ENCODE measurements around the gene HES6.
"Not testable (repeated sequence)": the region's sequence is repeated elsewhere in the genome, so short reads cannot be mapped to it uniquely, and the experiment has no call there.

Gene HES6

GRCh38 chr2:238239863-238240756 lies at the start of gene HES6:
Gene HES6, minus strand, starts transcription at chr2:238240038. Its CDS starts 133 bp downstream, at chr2:238239905.
- peak; percentile 89 for DNase-seq (ENCODE audit: low spot score)

GRCh38 chr2:238289574-238289973 lies 49.7 kb upstream of the HES6 start:
- DNase-seq (ENCODE audit: low spot score) = no peak

GRCh38 chr2:238288650-238289573 lies 49.1 kb upstream of the HES6 start:
- DNase-seq (ENCODE audit: low spot score) = peak; percentile 99

GRCh38 chr2:238287737-238288649 lies 48.2 kb upstream of the HES6 start, which contains the start of gene PER2:
Gene PER2, minus strand, starts transcription at chr2:238288610. Its CDS starts 10,674 bp downstream, at chr2:238277936.
- no peak for DNase-seq (ENCODE audit: low spot score)

- no peak for DNase-seq (ENCODE audit: low spot score)
Observed at GRCh38 chr2:238286987-238287736, 47.3 kb upstream of the HES6 start.

GRCh38 chr2:238286551-238286950 lies 46.7 kb upstream of the HES6 start:
- DNase-seq (ENCODE audit: low spot score) = no peak

GRCh38 chr2:238286095-238286494 lies 46.3 kb upstream of the HES6 start:
- no peak for DNase-seq (ENCODE audit: low spot score)

GRCh38 chr2:238285653-238286082 lies 45.8 kb upstream of the HES6 start:
- DNase-seq (ENCODE audit: low spot score) = peak; percentile 78

- DNase-seq (ENCODE audit: low spot score) = no peak
Observed at GRCh38 chr2:238284802-238285515, 45.1 kb upstream of the HES6 start.

GRCh38 chr2:238282861-238283738 lies 43.3 kb upstream of the HES6 start:
- DNase-seq (ENCODE audit: low spot score) = no peak

- DNase-seq (ENCODE audit: low spot score) = no peak
Observed at GRCh38 chr2:238281826-238282480, 42.1 kb upstream of the HES6 start.

GRCh38 chr2:238280083-238280825 lies 40.4 kb upstream of the HES6 start:
- no peak for DNase-seq (ENCODE audit: low spot score)

GRCh38 chr2:238279324-238279682 lies 39.5 kb upstream of the HES6 start:
- no peak for DNase-seq (ENCODE audit: low spot score)

GRCh38 chr2:238278626-238279323 lies 38.9 kb upstream of the HES6 start:
- no peak for DNase-seq (ENCODE audit: low spot score)

GRCh38 chr2:238277695-238278094 lies 37.9 kb upstream of the HES6 start:
- DNase-seq (ENCODE audit: low spot score) = no peak

- DNase-seq (ENCODE audit: low spot score) = no peak
Observed at GRCh38 chr2:238274152-238274865, 34.5 kb upstream of the HES6 start.

- DNase-seq (ENCODE audit: low spot score) = not testable (repeated sequence)
Observed at GRCh38 chr2:238273433-238273832, 33.6 kb upstream of the HES6 start.

Data from left forelimb (tissue), 1 donor.